A549 (cell line): ENCODE measurements around the gene ITFG1.

Experiments
- CHD2 ChIP-seq: fragments of 150-350 bp; IDR thresholded peaks from 2 replicates; pipeline ENCODE4 v1.6.1; 2014; ENCODE audit warnings: low read length; ENCODE audit not compliant: partially characterized antibody
- CTCF ChIP-seq: fragments of >200 bp; sonication (Bioruptor Twin); formaldehyde crosslinking; IDR thresholded peaks from 3 replicates; pipeline ENCODE4 v1.5.1; 2016
- FOSB ChIP-seq: fragments of 250-450 bp; sonication (Bioruptor Pico); IDR thresholded peaks from 2 replicates; pipeline ENCODE4 v1.5.0; 2020; ENCODE audit warnings: mild to moderate bottlenecking, moderate library complexity
- HDAC2 ChIP-seq: fragments of 200-600 bp; sonication (generic); IDR thresholded peaks from 2 replicates; pipeline ENCODE4 v1.6.1; 2016
- HMGXB4 ChIP-seq: fragments of 250-450 bp; sonication (Bioruptor Pico); IDR thresholded peaks from 2 replicates; pipeline ENCODE4 v1.5.0; 2021; ENCODE audit warnings: mild to moderate bottlenecking, moderate library complexity, borderline replicate concordance
- KDM1A ChIP-seq: fragments of 200-600 bp; sonication (generic); IDR thresholded peaks from 2 replicates; pipeline ENCODE4 v1.6.1; 2016; ENCODE audit warnings: low read depth, mild to moderate bottlenecking
- POLR2A ChIP-seq: IDR thresholded peaks from 2 replicates; pipeline ENCODE4 v1.6.1; 2012; ENCODE audit warnings: mild to moderate bottlenecking, low read length
- RCOR1 ChIP-seq: fragments of 150-350 bp; IDR thresholded peaks from 2 replicates; pipeline ENCODE4 v1.6.1; 2014; ENCODE audit warnings: antibody characterized with exemption, low read length, low read depth
- REST ChIP-seq: fragments of 200-600 bp; sonication (generic); IDR thresholded peaks from 2 replicates; pipeline ENCODE4 v1.6.1; 2016; ENCODE audit warnings: antibody characterized with exemption, mild to moderate bottlenecking, moderate library complexity
- SMC3 ChIP-seq: fragments of >200 bp; sonication (Bioruptor Twin); formaldehyde crosslinking; IDR thresholded peaks from 3 replicates; pipeline ENCODE4 v1.6.1; 2018; ENCODE audit warnings: inconsistent platforms
- SREBF2 ChIP-seq: fragments of 450-650 bp; IDR thresholded peaks from 2 replicates; pipeline ENCODE4 v1.6.1; 2014; ENCODE audit warnings: mild to moderate bottlenecking, moderate library complexity
- USF2 ChIP-seq: fragments of 450-650 bp; IDR thresholded peaks from 2 replicates; pipeline ENCODE4 v1.6.1; 2014; ENCODE audit warnings: antibody characterized with exemption

- TF ChIP-seq USF2 (no peak), CTCF (no peak), REST (no peak), POLR2A (no peak), FOSB (CRISPR knock-in tag) (no peak), RCOR1 (no peak), HDAC2 (no peak), HMGXB4 (no peak), CHD2 (no peak), KDM1A (no peak), SMC3 (no peak), SREBF2 (no peak)
These were observed 43.1 kb upstream of the ITFG1 start for GRCh38 chr16:47503936-47504335.
